ENCODE data around the gene IARS2.
A peak's percentile ranks its signal among the peaks of the same experiment; 100 is the strongest.

IARS2 gene

GRCh38 chr1:220121791-220122530 is 28.0 kb downstream of the IARS2 start:
- Histone ChIP-seq H3K4me1 (peaks cover 0 to 37% (median 8%) of the 10 kb centered on the region in 4 donors), H3K36me3 (peaks cover 0 to 19% (median 3%) of the 10 kb centered on the region in 3 donors), H3K9me3 (no peaks in the 10 kb centered on the region), H3K27me3 (no peaks in the 10 kb centered on the region), H3K4me3 (peak overlapping the region; percentile 31 to 33), H3K27ac (peak overlapping the region; percentile 74 to 77)
- no peak for DNase-seq
- no peak for TF ChIP-seq CTCF (IDR thresholded peaks at IDR 0.05)
- intact Hi-C loops (cut with DNase I; ENCODE audit: low total_unique reads) = no loop called here

GRCh38 chr1:220123066-220123465 is 29.1 kb downstream of the IARS2 start:
- Histone ChIP-seq H3K4me3 (no peak overlapping the region), H3K27ac (peak overlapping the region; percentile 74 to 77), H3K27me3 (no peaks in the 10 kb centered on the region), H3K9me3 (no peaks in the 10 kb centered on the region), H3K36me3 (peaks cover under 1 to 23% (median 13%) of the 10 kb centered on the region in 3 donors), H3K4me1 (peaks cover 0 to 36% (median 8%) of the 10 kb centered on the region in 4 donors)
- no peak for DNase-seq
- intact Hi-C loops (cut with DNase I; ENCODE audit: low total_unique reads) = no loop called here
- no peak for TF ChIP-seq CTCF (IDR thresholded peaks at IDR 0.05)

DNA sequence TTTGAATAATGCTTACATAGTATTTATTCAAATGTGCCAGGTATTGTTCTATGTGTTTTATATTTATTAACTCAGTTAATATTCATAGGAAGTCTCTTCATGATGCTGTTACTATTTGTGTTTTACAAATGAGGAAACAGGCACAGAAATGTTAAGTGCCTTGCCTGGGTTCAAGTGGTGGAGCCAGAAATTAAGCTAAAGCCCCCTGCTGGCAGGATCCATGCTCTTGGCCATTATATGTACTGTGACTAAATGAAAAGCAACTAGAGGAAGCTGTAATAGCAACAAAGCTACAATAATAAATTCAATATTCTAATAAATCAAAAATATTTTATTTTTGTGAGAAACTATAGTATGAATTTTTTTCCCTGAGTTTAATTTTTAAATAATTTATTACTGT is 30.0 kb downstream of the IARS2 start:
- Histone ChIP-seq H3K9me3 (no peaks in the 10 kb centered on the region), H3K27ac (no peak overlapping the region), H3K4me1 (peaks cover 0 to 28% (median 8%) of the 10 kb centered on the region in 4 donors), H3K36me3 (peaks cover 8 to 31% (median 21%) of the 10 kb centered on the region in 3 donors), H3K4me3 (no peak overlapping the region), H3K27me3 (no peaks in the 10 kb centered on the region)
- intact Hi-C loops (cut with DNase I; ENCODE audit: low total_unique reads) = no loop called here
- TF ChIP-seq CTCF (IDR thresholded peaks at IDR 0.05) = peak in 1 of 2 experiments; percentile 5
- no peak for DNase-seq

DNA sequence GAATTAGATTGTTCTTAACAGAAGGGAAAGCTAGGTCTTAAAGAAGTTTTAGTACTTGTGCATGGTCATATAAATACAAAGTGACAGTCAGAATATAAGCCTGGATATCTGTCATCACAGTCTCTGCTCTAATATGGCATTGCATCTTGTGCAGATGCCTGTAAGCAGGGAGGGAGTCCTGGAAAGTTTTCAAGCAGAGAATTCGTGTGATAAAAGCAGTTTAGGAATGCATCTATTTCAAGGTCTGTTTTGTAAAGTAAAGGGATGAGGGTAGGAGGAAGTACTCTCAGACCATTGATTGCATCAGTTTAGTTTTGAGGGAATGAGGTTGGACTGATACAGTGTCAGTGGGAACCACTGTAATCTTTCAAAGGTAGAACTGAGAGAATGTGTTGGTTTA is 30.6 kb downstream of the IARS2 start:
- no peak overlapping the region for H3K4me3 ChIP-seq
- H3K9me3 ChIP-seq = no peaks in the 10 kb centered on the region
- no peak for DNase-seq
- H3K27ac ChIP-seq = no peak overlapping the region
- no peaks in the 10 kb centered on the region for H3K27me3 ChIP-seq
- TF ChIP-seq CTCF (IDR thresholded peaks at IDR 0.05) = no peak
- peaks cover 0 to 21% (median 8%) of the 10 kb centered on the region in 4 donors for H3K4me1 ChIP-seq
- H3K36me3 ChIP-seq = peaks cover 15 to 37% (median 27%) of the 10 kb centered on the region in 3 donors
- intact Hi-C loops (cut with DNase I; ENCODE audit: low total_unique reads) = no loop called here

- Histone ChIP-seq H3K4me1 (peaks cover 0 to 20% (median 6%) of the 10 kb centered on the region in 4 donors), H3K36me3 (peaks cover 20 to 56% (median 28%) of the 10 kb centered on the region in 3 donors), H3K4me3 (no peak overlapping the region), H3K27ac (no peak overlapping the region), H3K27me3 (no peaks in the 10 kb centered on the region), H3K9me3 (no peaks in the 10 kb centered on the region)
- DNase-seq = no peak
- no peak for TF ChIP-seq CTCF (IDR thresholded peaks at IDR 0.05)
- intact Hi-C loops (cut with DNase I; ENCODE audit: low total_unique reads) = no loop called here
These were observed 33.1 kb downstream of the IARS2 start for GRCh38 chr1:220127076-220127475.

Data from tibial artery (tissue), 4 donors.